GM12878 (cell line): ENCODE measurements around the gene FAM163A. TPM values are rescaled to one million over a fixed set of nuclear protein-coding genes. Genes with fewer than 3 reads are reported as not detected.

Experiments used
- NFYA ChIP-seq: IDR thresholded peaks from 2 replicates; pipeline ENCODE4 v1.6.1; 2011; ENCODE audit warnings: low read depth, mild to moderate bottlenecking, low read length, improper control_type of control experiment, borderline replicate concordance
- NFYB ChIP-seq: IDR thresholded peaks from 2 replicates; pipeline ENCODE4 v1.6.1; 2011; ENCODE audit warnings: low read depth, mild to moderate bottlenecking, low read length, improper control_type of control experiment, moderate library complexity; ENCODE audit not compliant: insufficient read depth
- SMC3 ChIP-seq: IDR thresholded peaks from 2 replicates; pipeline ENCODE4 v1.6.1; 2011; ENCODE audit warnings: low read length, improper control_type of control experiment, borderline replicate concordance
- ZNF592 ChIP-seq: fragments of 450-650 bp; IDR thresholded peaks from 2 replicates; pipeline ENCODE4 v1.6.1; 2017; ENCODE audit warnings: mild to moderate bottlenecking, moderate library complexity
- polyA plus RNA-seq, 11 experiments: library from polyadenylated mRNA; depleted of rRNA in 4 of 11; unstranded in 6 of 11; stranded (reverse) in 5 of 11; fragments of >200 nt; fragmentation: Nextera tagmentation in 4 of 11; fragmentation: Illumina TruSeq in 1 of 11; extraction: Ambion mirVana in 4 of 11; extraction: Trizol in 1 of 11; gene quantifications; 1 replicate in 1 of 11; 2 replicates in 10 of 11; pipeline versions ENCODE4 v1.2.1 to v1.2.3, GENCODE V29; 2011 to 2016; ENCODE audit warnings: inconsistent platforms in 2 of 11, missing spikeins in 2 of 11, low read depth in 1 of 11
- total RNA-seq, 4 experiments: library from RNA; depleted of rRNA in 3 of 4; stranded (reverse); fragments of >200 nt in 3 of 4; fragmentation: Illumina TruSeq in 1 of 4; extraction: Trizol in 1 of 4; gene quantifications; 2 replicates each; pipeline versions ENCODE4 v1.2.1 to v1.2.3, GENCODE V29; 2013 to 2021
- TF ChIP-seq, protein P1 (sequence below): IDR thresholded peaks from 2 replicates; pipeline ENCODE4 v1.6.1; 2011; ENCODE audit warnings: borderline replicate concordance, low read depth, mild to moderate bottlenecking, moderate library complexity, mixed read lengths, low read length; ENCODE audit not compliant: insufficient read depth; ENCODE audit errors: extremely low read length
- TF ChIP-seq, protein P2 (sequence below): IDR thresholded peaks from 2 replicates; pipeline ENCODE4 v1.6.1; 2011; ENCODE audit warnings: low read depth, low read length, improper control_type of control experiment, borderline replicate concordance

FAM163A gene
- total and polyA plus RNA-seq, 10 of the 15 experiments (the other 5 are each of a cell fraction or from before 2014, with no cell fraction given): not detected

DNA sequence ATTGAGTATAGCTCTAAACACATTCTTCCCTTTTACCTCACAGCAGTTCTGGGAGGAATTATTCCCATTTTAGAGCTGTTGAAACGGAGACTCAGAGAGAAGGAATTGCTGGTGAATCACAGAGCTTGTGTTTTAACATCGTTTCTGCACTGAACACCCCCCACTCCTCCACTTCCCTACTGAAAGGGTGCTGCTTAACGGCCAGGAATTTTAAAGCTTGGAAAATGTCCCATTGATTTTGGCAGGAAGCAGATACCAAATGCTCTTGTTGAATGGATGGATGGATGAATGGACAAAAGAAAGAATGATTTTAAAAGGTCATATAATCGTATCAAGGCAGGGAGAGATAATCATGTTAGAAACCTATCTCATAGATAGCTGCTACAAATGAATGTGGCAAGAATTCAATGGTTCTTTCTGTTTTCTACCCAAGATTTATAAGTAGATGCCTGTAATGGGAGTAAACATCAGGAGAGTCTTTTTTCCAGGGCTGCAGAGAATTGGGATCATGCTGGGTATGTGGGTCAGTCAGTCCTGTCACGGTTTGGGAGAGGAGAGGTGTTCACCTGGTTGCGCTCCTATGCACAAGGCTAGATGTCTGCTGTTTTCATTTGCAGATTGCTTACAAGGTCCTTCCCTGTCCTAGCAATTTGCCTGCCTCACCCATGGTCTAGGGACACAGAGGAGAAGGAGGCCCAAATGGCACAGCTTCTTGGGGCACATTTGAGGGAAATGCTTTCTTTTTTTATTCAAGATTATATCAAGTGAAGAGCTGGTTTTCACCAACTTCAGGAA, 19.0 kb downstream of the FAM163A start (continued):
- TF ChIP-seq, protein P1, sequence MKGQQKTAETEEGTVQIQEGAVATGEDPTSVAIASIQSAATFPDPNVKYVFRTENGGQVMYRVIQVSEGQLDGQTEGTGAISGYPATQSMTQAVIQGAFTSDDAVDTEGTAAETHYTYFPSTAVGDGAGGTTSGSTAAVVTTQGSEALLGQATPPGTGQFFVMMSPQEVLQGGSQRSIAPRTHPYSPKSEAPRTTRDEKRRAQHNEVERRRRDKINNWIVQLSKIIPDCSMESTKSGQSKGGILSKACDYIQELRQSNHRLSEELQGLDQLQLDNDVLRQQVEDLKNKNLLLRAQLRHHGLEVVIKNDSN: no peak
- no peak for TF ChIP-seq NFYB
- no peak for TF ChIP-seq ZNF592
- TF ChIP-seq, protein P2, sequence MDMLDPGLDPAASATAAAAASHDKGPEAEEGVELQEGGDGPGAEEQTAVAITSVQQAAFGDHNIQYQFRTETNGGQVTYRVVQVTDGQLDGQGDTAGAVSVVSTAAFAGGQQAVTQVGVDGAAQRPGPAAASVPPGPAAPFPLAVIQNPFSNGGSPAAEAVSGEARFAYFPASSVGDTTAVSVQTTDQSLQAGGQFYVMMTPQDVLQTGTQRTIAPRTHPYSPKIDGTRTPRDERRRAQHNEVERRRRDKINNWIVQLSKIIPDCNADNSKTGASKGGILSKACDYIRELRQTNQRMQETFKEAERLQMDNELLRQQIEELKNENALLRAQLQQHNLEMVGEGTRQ: no peak
- TF ChIP-seq NFYA: no peak
- no peak for TF ChIP-seq SMC3
